Measurements from ENCODE around the gene STX1A. TPM values are rescaled to one million over a fixed set of nuclear protein-coding genes. Genes with fewer than 3 reads are reported as not detected.
A peak's percentile ranks its signal among the peaks of the same experiment; 100 is the strongest.
"Not testable (repeated sequence)": the region's sequence is repeated elsewhere in the genome, so short reads cannot be mapped to it uniquely, and the experiment has no call there.

The STX1A gene
- total and polyA plus RNA-seq, 2 donors from 2014 or later, result 2.2 to 7.4 TPM

DNA sequence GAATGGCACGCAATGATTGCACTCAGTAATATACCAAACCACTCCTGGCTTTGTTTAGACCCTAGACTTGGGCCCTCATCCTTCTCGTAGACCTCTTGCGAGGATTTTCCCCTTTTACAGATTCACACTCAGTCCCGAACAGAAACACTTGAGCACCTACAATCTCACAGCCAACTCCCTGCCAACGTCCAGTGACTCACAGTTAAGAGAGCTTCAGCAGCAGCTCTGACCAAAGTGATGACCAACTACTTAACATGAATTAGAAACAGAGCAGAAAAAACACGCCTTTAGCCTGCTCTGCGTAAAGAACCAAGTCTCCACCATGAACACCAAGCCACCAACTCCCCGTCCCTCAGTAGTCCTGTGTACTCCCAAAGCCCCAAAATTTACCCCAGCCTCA lies 38.4 kb downstream of the STX1A start:
- FAIRE-seq (no peak), DNase-seq (no peak)
- intact Hi-C loops (cut with DNase I), result no loop called here
- Histone ChIP-seq H3K27me3 (ENCODE audit: control insufficient read depth, insufficient read depth, low read length) (no peaks in the 10 kb centered on the region), H3K9ac (ENCODE audit: low read length in 3 of 3) (no peak overlapping the region), H3K4me3 (ENCODE audit: low read length in 3 of 3) (peak overlapping the region in 2 of 3 donors; percentile 3 to 98), H3K9me3 (ENCODE audit: control insufficient read depth in 2 of 3, insufficient read depth in 1 of 3, low read length in 3 of 3) (no peaks in the 10 kb centered on the region), H3K4me1 (ENCODE audit: control insufficient read depth in 2 of 3, insufficient read depth in 2 of 3, low read depth in 1 of 3, low read length in 3 of 3) (peaks cover 4 to 15% (median 13%) of the 10 kb centered on the region in 3 donors), H3K36me3 (ENCODE audit: control insufficient read depth in 2 of 3, insufficient read depth in 3 of 3, low read length in 3 of 3) (peaks cover 0 to 4% (median 2%) of the 10 kb centered on the region in 3 donors), H3K27ac (ENCODE audit: low read depth in 2 of 2, low read length in 2 of 2) (no peak overlapping the region)
- TF ChIP-seq, protein P1, sequence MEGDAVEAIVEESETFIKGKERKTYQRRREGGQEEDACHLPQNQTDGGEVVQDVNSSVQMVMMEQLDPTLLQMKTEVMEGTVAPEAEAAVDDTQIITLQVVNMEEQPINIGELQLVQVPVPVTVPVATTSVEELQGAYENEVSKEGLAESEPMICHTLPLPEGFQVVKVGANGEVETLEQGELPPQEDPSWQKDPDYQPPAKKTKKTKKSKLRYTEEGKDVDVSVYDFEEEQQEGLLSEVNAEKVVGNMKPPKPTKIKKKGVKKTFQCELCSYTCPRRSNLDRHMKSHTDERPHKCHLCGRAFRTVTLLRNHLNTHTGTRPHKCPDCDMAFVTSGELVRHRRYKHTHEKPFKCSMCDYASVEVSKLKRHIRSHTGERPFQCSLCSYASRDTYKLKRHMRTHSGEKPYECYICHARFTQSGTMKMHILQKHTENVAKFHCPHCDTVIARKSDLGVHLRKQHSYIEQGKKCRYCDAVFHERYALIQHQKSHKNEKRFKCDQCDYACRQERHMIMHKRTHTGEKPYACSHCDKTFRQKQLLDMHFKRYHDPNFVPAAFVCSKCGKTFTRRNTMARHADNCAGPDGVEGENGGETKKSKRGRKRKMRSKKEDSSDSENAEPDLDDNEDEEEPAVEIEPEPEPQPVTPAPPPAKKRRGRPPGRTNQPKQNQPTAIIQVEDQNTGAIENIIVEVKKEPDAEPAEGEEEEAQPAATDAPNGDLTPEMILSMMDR (IDR thresholded peaks at IDR 0.05; ENCODE audit: borderline replicate concordance, extremely low read depth, insufficient read depth), result no peak

GRCh38 chr7:73680501-73680900 lies 39.0 kb downstream of the STX1A start:
- Histone ChIP-seq H3K36me3 (ENCODE audit: control insufficient read depth in 2 of 3, insufficient read depth in 3 of 3, low read length in 3 of 3) (peaks cover 0 to 4% (median 2%) of the 10 kb centered on the region in 3 donors), H3K4me3 (ENCODE audit: low read length in 3 of 3) (no peak overlapping the region), H3K9me3 (ENCODE audit: control insufficient read depth in 2 of 3, insufficient read depth in 1 of 3, low read length in 3 of 3) (no peaks in the 10 kb centered on the region), H3K27ac (ENCODE audit: low read depth in 2 of 2, low read length in 2 of 2) (no peak overlapping the region), H3K9ac (ENCODE audit: low read length in 3 of 3) (no peak overlapping the region), H3K4me1 (ENCODE audit: control insufficient read depth in 2 of 3, insufficient read depth in 2 of 3, low read depth in 1 of 3, low read length in 3 of 3) (peaks cover 4 to 15% (median 13%) of the 10 kb centered on the region in 3 donors), H3K27me3 (ENCODE audit: control insufficient read depth, insufficient read depth, low read length) (no peaks in the 10 kb centered on the region)
- no peak for FAIRE-seq
- TF ChIP-seq, protein P1 (IDR thresholded peaks at IDR 0.05; ENCODE audit: borderline replicate concordance, extremely low read depth, insufficient read depth), result no peak
- intact Hi-C loops (cut with DNase I), result no loop called here
- DNase-seq, result no peak

- Histone ChIP-seq H3K36me3 (ENCODE audit: control insufficient read depth in 2 of 3, insufficient read depth in 3 of 3, low read length in 3 of 3) (peaks cover 0 to 4% (median 2%) of the 10 kb centered on the region in 3 donors), H3K9ac (ENCODE audit: low read length in 3 of 3) (no peak overlapping the region), H3K9me3 (ENCODE audit: control insufficient read depth in 2 of 3, insufficient read depth in 1 of 3, low read length in 3 of 3) (no peaks in the 10 kb centered on the region), H3K27me3 (ENCODE audit: control insufficient read depth, insufficient read depth, low read length) (no peaks in the 10 kb centered on the region), H3K4me3 (ENCODE audit: low read length in 3 of 3) (no peak overlapping the region), H3K27ac (ENCODE audit: low read depth in 2 of 2, low read length in 2 of 2) (no peak overlapping the region), H3K4me1 (ENCODE audit: control insufficient read depth in 2 of 3, insufficient read depth in 2 of 3, low read depth in 1 of 3, low read length in 3 of 3) (peaks cover 4 to 15% (median 13%) of the 10 kb centered on the region in 3 donors)
- intact Hi-C loops (cut with DNase I), result no loop called here
- DNase-seq (no peak), FAIRE-seq (no peak)
- TF ChIP-seq, protein P1 (IDR thresholded peaks at IDR 0.05; ENCODE audit: borderline replicate concordance, extremely low read depth, insufficient read depth), result no peak
Measured at GRCh38 chr7:73679709-73680108, 39.8 kb downstream of the STX1A start.

DNA sequence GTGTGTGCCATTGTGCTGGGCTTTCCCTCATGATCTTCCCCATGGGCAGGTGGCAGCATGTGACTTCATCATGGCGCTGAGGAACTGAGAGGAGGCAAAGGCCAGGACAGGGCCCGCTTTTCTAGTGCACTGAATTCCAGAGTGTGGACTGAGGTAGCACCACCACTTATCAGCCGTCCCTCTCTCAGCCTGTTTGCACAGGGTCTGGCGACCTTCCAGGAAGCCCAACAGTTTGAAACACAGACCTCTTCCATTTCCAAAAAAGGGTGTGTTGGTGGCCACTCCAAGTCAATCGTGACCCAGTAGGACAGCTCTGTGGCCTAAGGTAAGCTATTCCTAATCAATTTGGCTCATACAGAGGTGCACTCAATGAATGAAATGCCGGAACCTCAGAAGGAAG lies 40.6 kb downstream of the STX1A start:
- intact Hi-C loops (cut with DNase I), result no loop called here
- Histone ChIP-seq H3K9ac (ENCODE audit: low read length in 3 of 3) (no peak overlapping the region), H3K9me3 (ENCODE audit: control insufficient read depth in 2 of 3, insufficient read depth in 1 of 3, low read length in 3 of 3) (no peaks in the 10 kb centered on the region), H3K4me1 (ENCODE audit: control insufficient read depth in 2 of 3, insufficient read depth in 2 of 3, low read depth in 1 of 3, low read length in 3 of 3) (peaks cover 4 to 15% (median 13%) of the 10 kb centered on the region in 3 donors), H3K27me3 (ENCODE audit: control insufficient read depth, insufficient read depth, low read length) (no peaks in the 10 kb centered on the region), H3K36me3 (ENCODE audit: control insufficient read depth in 2 of 3, insufficient read depth in 3 of 3, low read length in 3 of 3) (peaks cover 0 to 4% (median 2%) of the 10 kb centered on the region in 3 donors), H3K4me3 (ENCODE audit: low read length in 3 of 3) (no peak overlapping the region), H3K27ac (ENCODE audit: low read depth in 2 of 2, low read length in 2 of 2) (no peak overlapping the region)
- TF ChIP-seq, protein P1 (IDR thresholded peaks at IDR 0.05; ENCODE audit: borderline replicate concordance, extremely low read depth, insufficient read depth), result no peak
- DNase-seq, result no peak
- FAIRE-seq, result no peak

DNA sequence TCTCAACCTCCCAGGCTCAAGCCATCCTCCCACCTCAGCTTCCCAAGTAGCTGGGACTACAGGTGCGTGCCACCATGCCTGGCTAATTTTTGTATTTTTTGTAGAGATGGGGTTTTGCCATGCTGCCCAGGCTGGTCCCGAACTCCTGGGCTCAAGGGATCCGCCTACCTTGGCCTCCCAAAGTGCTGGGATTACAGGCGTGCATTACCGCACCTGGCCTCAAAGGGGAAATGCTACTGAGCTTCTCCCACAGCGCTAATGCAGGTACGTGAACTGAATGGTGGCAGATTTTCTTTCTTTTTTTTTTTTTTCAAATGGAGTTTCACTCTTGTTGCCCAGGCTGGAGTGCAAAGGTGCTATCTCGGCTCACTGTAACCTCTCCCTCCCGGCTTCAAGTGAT lies 43.4 kb downstream of the STX1A start:
- H3K27ac ChIP-seq (ENCODE audit: low read depth in 2 of 2, low read length in 2 of 2); H3K27me3 ChIP-seq (ENCODE audit: control insufficient read depth, insufficient read depth, low read length); H3K9ac ChIP-seq (ENCODE audit: low read length in 3 of 3); H3K4me1 ChIP-seq (ENCODE audit: control insufficient read depth in 2 of 3, insufficient read depth in 2 of 3, low read depth in 1 of 3, low read length in 3 of 3); H3K36me3 ChIP-seq (ENCODE audit: control insufficient read depth in 2 of 3, insufficient read depth in 3 of 3, low read length in 3 of 3); DNase-seq; FAIRE-seq; H3K4me3 ChIP-seq (ENCODE audit: low read length in 3 of 3); H3K9me3 ChIP-seq (ENCODE audit: control insufficient read depth in 2 of 3, insufficient read depth in 1 of 3, low read length in 3 of 3); intact Hi-C loops (cut with DNase I): not testable (repeated sequence)

Data from kidney (tissue), 14 donors.